K562 (cell line): ENCODE measurements around the gene ZCCHC24. TPM values are rescaled to one million over a fixed set of nuclear protein-coding genes. Genes with fewer than 3 reads are reported as not detected.

ENCODE experiments used
- HMGN3 ChIP-seq: IDR thresholded peaks from 2 replicates; pipeline ENCODE4 v1.6.1; 2011; ENCODE audit warnings: borderline replicate concordance, low read depth, mild to moderate bottlenecking, mixed read lengths, low read length; ENCODE audit not compliant: insufficient read length; ENCODE audit errors: extremely low read depth
- MGA ChIP-seq: fragments of 450-650 bp; IDR thresholded peaks from 2 replicates; pipeline ENCODE4 v1.6.1; 2016; ENCODE audit warnings: mild to moderate bottlenecking, moderate library complexity
- MTA2 ChIP-seq: fragments of 450-650 bp; IDR thresholded peaks from 2 replicates; pipeline ENCODE4 v1.6.1; 2016; ENCODE audit warnings: low read depth
- MXI1 ChIP-seq: IDR thresholded peaks from 2 replicates; pipeline ENCODE4 v1.6.1; 2011; ENCODE audit warnings: low read depth, mild to moderate bottlenecking, improper control_type of control experiment, low read length
- RBM15 ChIP-seq: fragments of 200-400 bp; formaldehyde crosslinking; IDR thresholded peaks from 2 replicates; pipeline ENCODE4 v1.6.1; 2018; ENCODE audit warnings: mild to moderate bottlenecking, low read length, moderate library complexity; ENCODE audit not compliant: insufficient read depth
- RBM39 ChIP-seq: fragments of 200-400 bp; formaldehyde crosslinking; optimal IDR thresholded peaks from 2 replicates; pipeline ENCODE3; 2018; ENCODE audit warnings: low read depth, low read length
- SIN3B ChIP-seq: fragments of 450-650 bp; IDR thresholded peaks from 2 replicates; pipeline ENCODE4 v1.6.1; 2017; ENCODE audit warnings: low read depth, mild to moderate bottlenecking, moderate library complexity
- ZBTB1 ChIP-seq: sonication (generic); formaldehyde crosslinking; IDR thresholded peaks from 2 replicates; pipeline ENCODE4 v1.8.1; 2023; ENCODE audit warnings: missing genetic modification reagents, low read depth, mild to moderate bottlenecking, borderline replicate concordance
- ZNF280B ChIP-seq: fragments of 250-450 bp; sonication (Bioruptor Pico); IDR thresholded peaks from 2 replicates; pipeline ENCODE4 v1.5.1; 2021; ENCODE audit warnings: mild to moderate bottlenecking
- ZNF354B ChIP-seq: fragments of 250-450 bp; sonication (Bioruptor Pico); IDR thresholded peaks from 2 replicates; pipeline ENCODE4 v1.4.0; 2020
- ZNF507 ChIP-seq: conservative IDR thresholded peaks from 2 replicates; pipeline ENCODE4 v1.6.1; 2017; ENCODE audit warnings: missing genetic modification characterization, missing compliant biosample characterization
- ZNF76 ChIP-seq: fragments of 250-450 bp; sonication (Bioruptor Pico); IDR thresholded peaks from 2 replicates; pipeline ENCODE4 v1.4.0; 2020; ENCODE audit warnings: mild to moderate bottlenecking, moderate library complexity, borderline replicate concordance
- polyA plus RNA-seq, 8 experiments: library from polyadenylated mRNA; depleted of rRNA in 4 of 8; stranded (reverse) in 5 of 8; unstranded in 3 of 8; fragments of >200 nt; fragmentation: Nextera tagmentation in 2 of 8; fragmentation: Illumina TruSeq in 1 of 8; extraction: Ambion mirVana in 2 of 8; extraction: Trizol in 1 of 8; gene quantifications; 2 replicates each; pipeline versions ENCODE4 v1.2.1 to v1.2.3, GENCODE V29; 2011 to 2014; ENCODE audit warnings: inconsistent platforms in 1 of 8, missing spikeins in 1 of 8
- total RNA-seq, 7 experiments: library from RNA; depleted of rRNA in 6 of 7; stranded (reverse); fragments of >200 nt in 6 of 7; fragmentation: Illumina TruSeq in 2 of 7; extraction: Trizol in 2 of 7; gene quantifications; 2 replicates each; pipeline versions ENCODE4 v1.2.1 to v1.2.3, GENCODE V29; 2011 to 2021; ENCODE audit warnings: low replicate concordance in 1 of 7

The ZCCHC24 gene
- total and polyA plus RNA-seq, 9 of the 15 experiments (the other 6 are each of a cell fraction or from before 2014, with no cell fraction given): 0.84 to 11.0 (median 4.6) TPM

GRCh38 chr10:79386637-79387465 lies 58.6 kb downstream of the ZCCHC24 start (continued):
- TF ChIP-seq MGA (no peak), ZNF354B (CRISPR knock-in tag) (no peak), RBM15 (no peak), ZNF280B (CRISPR knock-in tag) (no peak), ZBTB1 (CRISPR knock-in tag) (no peak), RBM39 (no peak), MXI1 (no peak), ZNF507 (no peak), MTA2 (no peak), SIN3B (no peak), HMGN3 (no peak), ZNF76 (CRISPR knock-in tag) (no peak)
- TF ChIP-seq, all 486 proteins: peak for 0
